Left lobe of liver (tissue), 2 donors: Measurements from ENCODE around the gene EIF6. TPM values are rescaled to one million over a fixed set of nuclear protein-coding genes. Genes with fewer than 3 reads are reported as not detected.

ENCODE experiments used
- ATAC-seq: fragments of 200-7000 bp; cut with Tn5 transposase; one replicate; pipeline ENCODE4 v1.9.1; 2020; ENCODE audit warnings: mild to moderate bottlenecking, moderate library complexity
- DNase-seq: peaks from one replicate; pipeline ENCODE4 v3.0.0-alpha.2; 2020; ENCODE audit warnings: low spot score
- total RNA-seq: library from RNA; stranded (reverse); gene quantifications from one replicate; pipeline ENCODE4 v1.2.1, GENCODE V29; 2021
- donor health status: DM: no; HTN: no; CAD: no; lungs with moderate emphysema.
- donor health status: DM: no; HTN: yes; CAD: no.

EIF6 gene
- total RNA-seq, 1 donor from 2014 or later = 80.2 TPM

- DNase-seq (no peak), ATAC-seq (no peak)
Observed at GRCh38 chr20:35314816-35315631, 30.5 kb upstream of the EIF6 start.

GRCh38 chr20:35312318-35312717 lies 27.7 kb upstream of the EIF6 start:
- ATAC-seq (no peak), DNase-seq (no peak)

- DNase-seq (no peak), ATAC-seq (no peak)
Observed at GRCh38 chr20:35311822-35312221, 27.2 kb upstream of the EIF6 start.

DNA sequence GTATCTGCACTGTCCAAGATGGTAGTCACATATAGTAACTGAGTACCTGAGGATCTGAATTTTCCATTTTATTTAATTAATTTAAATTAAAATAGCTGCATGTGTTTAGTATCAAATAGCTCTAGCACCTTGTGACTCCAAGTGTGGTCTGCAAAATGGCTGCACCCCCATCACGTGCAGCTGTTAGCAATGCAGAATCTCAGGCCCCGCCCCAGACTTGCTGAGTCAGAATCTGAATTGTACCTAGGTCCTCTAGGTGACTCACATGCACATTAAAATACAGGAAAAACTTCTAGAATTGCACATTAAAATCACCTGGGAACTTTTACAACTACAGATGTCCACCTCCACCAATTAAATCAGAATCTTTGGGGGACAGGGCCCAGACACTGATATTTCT lies 26.8 kb upstream of the EIF6 start:
- DNase-seq (no peak), ATAC-seq (no peak)

DNA sequence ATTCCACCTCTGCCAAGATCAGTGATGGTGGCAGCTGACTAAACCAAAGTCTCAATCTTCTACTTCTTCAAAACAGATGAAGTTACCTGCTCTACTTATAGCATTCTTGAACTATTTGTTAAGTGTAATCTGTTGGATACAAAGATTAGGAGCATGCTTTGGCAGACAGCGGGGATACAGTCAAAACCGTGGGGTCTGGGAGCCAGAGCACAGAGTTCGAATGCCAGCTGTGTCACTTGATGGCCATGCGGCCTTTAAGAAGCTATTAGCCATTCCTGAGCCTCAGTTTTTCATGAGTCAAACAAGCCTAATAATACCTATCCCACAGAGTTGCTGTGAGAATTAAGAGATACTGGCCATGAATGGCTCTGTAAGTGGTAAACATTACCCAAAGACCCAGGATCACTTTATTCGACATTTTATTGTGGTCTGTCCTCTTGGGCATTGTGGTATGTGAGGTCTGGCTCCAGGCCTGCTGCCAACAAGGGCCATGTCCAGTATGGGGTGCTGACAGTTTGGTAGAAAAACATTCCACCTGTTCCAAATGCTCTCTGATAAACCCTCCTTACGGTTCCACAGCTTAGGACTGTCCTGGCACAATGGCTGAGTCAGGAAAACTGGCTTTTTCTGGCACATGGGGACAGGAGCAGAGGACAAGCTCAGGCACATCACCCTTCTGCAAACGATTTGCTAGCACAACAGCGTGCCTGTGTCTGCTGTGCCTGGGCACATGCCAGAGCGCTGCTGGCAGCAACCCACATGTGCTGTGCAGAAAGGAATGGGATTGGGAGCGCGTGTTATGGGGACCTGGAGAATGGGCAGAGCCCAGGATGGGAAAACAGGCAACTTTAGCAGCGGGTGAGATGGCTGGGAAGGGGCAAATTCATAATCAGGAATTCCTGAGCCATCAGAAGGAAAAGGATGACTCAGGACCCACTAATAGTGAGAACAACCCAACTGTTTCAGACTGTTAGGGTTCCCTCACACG lies 23.4 kb upstream of the EIF6 start:
- peak; percentile 85 for ATAC-seq
- DNase-seq = peak; percentile 94

DNA sequence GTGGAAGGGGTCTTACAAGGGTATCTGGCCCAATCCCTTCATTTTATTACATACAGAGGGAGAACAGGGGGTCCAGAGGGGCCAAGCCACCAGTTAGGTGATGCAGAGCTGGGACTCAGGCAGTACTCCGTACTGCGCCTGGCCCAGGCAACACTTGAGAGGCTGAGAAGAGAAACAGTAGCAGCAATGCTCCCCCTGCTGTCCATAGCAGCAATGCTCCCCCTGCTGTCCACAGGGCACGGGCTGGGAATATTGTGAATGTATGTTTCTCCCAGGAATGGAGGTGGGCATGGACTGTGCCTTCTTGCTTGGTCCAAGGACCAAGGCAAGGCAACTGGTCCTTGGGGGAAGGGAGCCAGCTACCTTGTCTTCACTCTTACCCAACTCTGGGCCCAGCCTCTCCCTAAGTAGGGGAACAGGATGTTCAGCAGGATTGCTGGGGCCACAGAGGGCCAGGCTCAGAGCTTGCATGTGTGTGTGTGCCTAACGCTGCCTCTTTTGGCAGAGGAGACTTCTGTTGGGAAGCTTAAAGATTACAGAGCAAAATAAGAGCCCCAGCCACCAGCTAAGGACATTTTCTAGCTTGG lies 22.5 kb upstream of the EIF6 start:
- DNase-seq = no peak
- ATAC-seq = peak; percentile 49

GRCh38 chr20:35305682-35306556 lies 21.3 kb upstream of the EIF6 start:
- ATAC-seq (no peak), DNase-seq (no peak)

DNA sequence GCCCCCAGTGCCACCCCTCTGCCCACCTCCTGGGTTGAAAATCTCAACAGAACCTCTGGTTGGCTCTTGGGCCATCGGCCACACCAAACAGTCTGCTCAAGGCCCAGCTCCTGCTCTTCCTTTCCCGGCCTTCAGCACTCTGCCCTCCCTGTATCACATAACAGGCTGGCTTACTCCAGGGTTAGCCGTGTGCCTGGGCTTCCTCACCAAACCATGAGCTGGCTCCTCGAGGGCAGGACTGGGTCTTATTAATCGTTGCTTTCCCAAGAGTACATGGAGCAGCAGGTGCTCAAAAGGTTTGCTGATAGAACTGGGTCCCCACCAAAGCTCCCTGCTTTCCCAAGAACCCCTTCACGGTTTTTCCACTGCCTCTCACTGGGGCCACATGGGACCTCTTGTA lies 20.4 kb upstream of the EIF6 start:
- DNase-seq = no peak
- ATAC-seq = no peak

DNA sequence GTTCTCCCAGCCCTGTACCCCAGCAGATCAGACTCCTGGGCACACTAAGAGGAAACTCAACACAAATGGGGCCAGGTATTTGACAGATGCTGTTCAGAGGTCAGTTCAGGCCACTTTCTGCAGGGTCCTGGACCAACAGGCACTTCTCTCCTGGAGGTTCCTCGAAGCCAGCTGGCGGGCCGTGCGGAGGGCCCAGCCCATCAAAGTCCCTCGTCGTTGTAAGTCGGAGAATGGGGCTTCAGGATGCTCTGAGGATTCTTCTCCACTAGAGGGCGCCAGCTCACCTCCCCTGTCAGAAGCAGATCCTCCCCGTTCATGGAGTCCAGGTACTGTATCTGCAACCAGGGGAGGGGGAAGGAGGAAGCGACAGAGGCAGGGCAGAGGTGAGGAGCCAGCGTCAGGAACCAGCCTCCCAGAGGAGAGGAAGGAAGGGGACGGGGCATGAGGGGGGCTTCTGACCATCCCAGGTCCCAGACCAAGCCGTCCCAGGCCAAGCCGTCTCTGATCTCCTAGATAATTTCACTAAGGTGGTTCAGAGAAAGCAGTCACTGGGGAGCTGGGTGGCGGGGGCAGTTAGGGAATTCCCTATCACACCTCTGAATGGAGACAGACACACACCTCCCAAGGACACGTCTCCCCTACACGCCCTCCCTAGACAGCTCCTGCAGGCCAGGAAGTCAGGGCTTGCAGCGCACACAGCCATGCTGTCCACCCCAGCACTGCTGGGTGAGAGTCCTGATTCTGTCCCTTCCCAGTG lies 19.3 kb upstream of the EIF6 start:
- DNase-seq (peak; percentile 81), ATAC-seq (peak; percentile 78)

DNA sequence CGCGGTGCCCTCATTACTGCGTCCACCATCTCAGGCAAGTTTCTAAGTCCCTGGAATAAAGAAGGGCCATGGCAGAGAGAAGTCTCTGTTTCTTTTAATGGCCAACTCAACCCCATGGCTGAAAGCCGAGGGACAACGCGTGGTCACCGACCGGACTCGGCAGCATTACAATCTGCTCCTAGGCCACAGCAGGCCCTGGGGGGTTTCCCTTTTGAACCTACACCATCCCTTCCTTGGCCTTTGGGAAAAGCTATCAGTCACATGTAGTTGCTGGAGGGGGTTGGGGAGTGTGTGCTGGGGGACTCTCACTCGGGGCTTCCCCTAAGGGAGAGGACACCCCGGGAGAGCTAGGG lies 18.8 kb upstream of the EIF6 start:
- no peak for ATAC-seq
- no peak for DNase-seq

DNA sequence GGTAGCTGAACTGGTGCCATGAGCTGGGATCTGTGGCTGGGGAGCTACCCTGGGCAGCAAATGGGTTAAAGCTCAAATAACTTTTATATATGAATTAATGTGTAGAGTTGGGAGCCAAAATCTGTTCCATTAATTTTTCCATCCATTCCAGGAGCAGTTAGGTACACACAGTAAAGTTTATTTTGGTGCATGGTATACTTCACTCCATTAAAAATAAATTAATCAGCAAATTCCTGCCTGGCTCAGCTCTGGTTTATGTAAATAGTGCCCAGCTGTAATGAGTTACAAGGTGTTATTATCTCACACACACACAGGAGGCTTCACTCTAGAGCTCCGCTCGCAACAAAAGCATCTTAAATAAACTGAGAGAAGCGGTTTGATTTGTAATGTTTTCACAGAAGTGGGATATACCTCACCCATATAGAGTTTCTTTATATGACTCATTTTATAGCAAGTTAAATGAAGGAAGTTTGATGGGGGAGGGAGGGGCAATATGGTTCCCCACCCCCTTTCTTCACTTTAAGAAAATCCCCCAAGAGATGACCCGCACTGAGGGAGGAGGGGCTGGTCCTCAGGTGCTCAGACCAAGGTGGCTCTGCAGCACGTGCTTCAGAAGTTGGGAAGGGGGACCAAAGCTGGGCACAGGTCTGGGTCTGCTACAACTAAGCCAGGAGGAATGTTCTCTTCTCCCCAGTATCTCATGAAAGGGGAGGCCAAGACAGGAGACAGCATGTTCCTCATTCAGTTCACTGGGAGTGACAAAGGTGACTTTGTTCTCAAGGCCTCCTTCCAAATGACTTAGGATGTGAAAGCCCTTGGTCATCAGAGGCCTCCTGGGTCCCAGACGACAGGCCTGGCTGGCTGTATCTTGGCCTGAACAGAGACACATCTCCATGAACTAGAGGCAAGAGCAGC lies 18.1 kb upstream of the EIF6 start:
- ATAC-seq (no peak), DNase-seq (no peak)

GRCh38 chr20:35301426-35301825 lies 16.9 kb upstream of the EIF6 start:
- DNase-seq (no peak), ATAC-seq (no peak)

GRCh38 chr20:35300469-35301262 lies 16.1 kb upstream of the EIF6 start:
- DNase-seq = no peak
- no peak for ATAC-seq

- ATAC-seq (no peak), DNase-seq (no peak)
Observed at GRCh38 chr20:35299780-35300179, 15.2 kb upstream of the EIF6 start.

DNA sequence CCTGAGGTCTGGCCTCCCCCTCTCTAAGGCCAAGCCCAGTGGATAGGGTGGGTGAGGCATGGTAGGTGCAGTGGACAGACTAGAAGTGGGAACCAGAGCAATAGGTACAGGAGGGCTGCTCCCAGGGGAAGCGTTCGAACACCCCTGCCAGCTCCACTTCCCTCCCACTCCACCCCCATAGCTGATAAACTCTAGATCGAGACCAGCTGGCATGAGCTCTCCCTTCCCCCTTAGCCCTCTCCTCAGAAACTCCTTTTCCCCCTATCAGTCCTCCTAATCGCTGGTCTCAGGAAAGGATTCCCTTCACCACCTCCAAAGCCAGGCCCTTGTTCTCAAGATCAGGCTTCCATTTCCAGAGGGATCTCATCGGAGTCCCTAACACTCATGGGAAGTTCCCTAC lies 13.7 kb upstream of the EIF6 start:
- ATAC-seq = no peak
- no peak for DNase-seq

DNA sequence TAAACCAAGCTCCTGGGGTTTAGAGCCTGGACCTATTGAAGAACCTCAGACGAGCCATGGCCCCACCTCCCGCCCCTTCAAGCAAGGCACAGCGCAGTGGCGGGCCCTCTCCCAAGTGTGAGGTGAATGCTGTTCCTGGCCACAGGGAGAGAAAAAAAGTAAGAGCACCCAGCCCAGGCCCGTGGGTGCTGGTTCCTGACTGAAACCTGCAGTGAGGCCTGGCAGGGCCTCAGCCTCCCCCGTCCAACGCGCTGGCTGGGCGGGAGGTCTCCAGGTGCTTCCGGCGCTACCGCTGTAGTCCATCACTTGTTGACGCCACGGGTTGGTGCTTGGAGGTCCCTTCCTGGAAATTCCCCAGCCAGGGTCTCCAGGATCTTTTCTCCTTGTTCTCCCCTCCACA lies 13.2 kb upstream of the EIF6 start:
- DNase-seq = no peak
- ATAC-seq = no peak

GRCh38 chr20:35297155-35297554 lies 12.6 kb upstream of the EIF6 start:
- ATAC-seq (no peak), DNase-seq (no peak)

DNA sequence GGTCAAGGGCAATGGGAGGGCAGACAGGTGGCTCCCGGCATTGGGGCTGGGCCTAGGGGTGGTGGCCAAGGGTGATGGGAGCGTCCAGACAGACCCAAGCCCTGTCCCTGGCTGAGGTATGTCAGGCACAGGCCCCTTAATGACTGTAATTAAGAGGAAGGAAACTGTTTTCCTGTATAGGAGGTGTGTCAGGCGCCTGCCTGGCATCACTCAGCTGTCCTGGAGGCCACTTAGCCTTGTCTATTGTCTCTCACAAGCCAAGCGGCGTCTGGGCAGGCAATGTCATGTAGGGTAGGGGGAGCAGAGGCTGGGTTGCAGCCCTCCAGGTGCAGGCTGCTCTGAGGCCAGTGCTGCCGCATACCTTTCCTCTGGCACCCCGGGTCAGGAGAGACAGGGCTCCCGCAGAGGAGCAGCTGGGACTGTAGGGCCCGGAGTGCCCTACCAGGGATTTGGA lies 11.6 kb upstream of the EIF6 start:
- ATAC-seq = no peak
- DNase-seq = no peak
